Stimulated activated CD8-positive, alpha-beta memory T cell treated with anti-CD3 and anti-CD28 coated beads, Interleukin-7, amount 100 ng/mL, for 4 hours (primary cell): ENCODE data around the gene FNDC3B.
"Not testable (repeated sequence)": the region's sequence is repeated elsewhere in the genome, so short reads cannot be mapped to it uniquely, and the experiment has no call there.

Experiments used
- DNase-seq, 2 donors: peaks; one replicate each; pipeline ENCODE4 v3.0.0-alpha.2; 2020; ENCODE audit warnings: low read depth in 2 of 2

FNDC3B gene

DNA sequence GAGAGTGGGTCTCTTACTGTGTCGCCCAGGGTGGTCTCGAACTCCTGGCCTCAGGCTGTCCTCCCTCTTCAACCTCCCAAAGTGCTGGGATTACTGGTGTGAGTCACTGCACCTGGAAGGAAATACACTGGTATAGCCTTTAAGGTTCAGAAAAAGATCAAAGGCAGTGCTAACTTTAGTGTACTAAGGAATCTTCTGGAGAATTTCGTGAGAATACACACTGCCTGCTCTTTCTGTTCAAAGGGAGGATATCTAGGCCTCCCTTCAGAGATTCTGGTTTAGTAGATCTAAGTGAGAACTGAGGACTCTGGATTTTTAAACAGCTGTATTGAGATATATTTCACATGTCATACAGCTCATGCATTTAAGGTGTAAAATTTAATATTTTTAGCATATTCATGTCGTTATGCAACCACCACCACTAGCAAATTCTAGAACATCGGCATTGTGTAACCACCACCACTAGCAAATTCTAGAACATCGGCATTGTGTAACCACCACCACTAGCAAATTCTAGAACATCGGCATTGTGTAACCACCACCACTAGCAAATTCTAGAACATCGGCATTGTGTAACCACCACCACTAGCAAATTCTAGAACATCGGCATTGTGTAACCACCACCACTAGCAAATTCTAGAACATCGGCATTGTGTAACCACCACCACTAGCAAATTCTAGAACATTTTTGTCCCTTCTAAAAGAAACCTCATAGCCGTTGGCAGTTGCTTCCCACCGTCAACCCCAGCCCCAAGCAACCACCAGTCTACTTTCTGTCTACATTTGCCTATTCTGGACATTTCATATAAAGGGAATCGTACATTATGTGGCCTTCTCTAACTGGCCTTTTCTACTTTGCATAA is 54.4 kb downstream of the FNDC3B start:
- DNase-seq = not testable (repeated sequence)

DNA sequence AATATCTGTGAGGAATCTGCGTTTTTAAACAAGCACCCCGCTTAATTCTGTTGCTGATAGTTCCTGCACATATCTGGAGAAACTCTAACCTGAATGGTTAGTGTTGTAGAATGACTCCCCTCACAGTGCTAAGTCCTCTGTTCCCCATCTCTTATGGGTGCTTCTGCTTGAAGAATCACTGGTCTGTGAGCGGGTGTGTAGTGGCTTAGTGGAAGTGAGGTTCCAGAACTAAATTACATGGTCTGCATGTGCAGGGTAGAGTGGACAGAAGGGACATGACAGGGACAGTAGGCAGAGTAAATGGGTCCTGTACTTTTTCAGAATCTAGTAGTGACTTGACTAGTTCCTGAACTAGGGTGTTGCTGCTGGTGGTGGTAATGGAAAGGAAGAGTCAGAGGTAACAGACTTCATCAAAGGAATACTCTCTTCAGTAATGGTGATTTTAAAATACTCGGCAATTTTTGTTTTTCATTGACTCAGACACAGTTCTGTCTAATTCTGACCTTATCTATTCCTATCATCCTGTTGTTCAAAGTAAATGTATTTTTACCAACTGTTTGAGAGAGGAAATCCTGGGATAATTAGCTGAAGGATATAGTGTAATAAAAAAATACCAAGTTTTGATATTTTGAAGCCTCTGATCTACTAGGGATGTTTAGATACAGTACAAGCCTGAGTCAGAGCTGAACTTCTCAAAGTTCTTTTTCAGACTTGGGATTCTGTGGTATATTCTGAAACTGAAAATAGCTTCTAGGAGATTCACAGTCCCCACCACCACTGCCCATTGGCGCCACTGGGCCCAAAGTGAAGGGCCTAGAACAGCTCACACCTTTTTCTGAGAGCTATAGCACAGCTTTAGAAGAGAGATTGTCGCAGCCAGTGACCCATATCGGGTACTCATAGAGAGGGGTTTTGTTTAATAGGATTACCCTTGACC is 55.5 kb downstream of the FNDC3B start:
- no peak for DNase-seq

DNA sequence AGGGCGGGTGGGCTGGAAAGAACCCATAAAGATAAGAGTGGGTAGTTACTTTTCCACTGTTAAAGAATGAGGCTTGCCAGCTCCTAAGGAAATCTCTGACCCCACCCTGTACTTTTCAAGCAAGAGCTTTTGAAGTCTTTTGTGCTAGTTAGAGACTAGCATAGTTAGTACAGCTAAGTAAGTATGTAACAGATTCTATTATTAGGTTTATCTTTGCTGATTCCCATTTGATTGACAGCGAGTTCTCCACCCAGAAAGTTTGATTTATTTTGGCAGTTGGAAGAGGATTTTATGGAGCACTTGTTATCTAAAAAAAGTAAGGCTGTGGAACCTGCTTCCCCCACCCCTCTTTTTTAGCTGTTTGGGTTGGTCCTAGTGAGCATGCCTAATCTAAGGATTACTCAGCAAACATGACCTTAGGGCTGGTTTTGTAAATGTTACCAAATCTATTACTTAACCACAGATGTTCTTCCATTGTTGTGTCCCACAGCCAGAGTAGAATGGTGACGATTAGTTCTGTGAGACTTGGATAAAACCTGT is 57.6 kb downstream of the FNDC3B start:
- no peak for DNase-seq

DNA sequence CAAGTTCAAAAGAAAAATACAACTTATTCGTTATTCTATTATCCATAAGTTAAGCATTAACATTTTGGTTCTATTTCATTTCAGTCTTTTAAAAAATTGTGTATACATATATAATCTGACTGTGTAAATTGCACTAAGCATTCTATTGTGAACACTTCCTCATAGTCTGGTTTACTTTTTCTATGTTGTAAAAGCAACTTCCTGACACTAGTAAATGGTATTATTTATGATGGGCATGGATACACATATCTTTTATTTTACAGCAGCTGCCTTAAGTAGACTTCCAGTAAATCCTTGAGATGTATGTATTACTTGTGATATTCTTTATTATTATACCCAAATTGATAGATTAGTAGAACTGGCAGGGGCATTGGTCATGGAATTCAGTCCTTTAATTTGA is 58.2 kb downstream of the FNDC3B start:
- DNase-seq = no peak

DNA sequence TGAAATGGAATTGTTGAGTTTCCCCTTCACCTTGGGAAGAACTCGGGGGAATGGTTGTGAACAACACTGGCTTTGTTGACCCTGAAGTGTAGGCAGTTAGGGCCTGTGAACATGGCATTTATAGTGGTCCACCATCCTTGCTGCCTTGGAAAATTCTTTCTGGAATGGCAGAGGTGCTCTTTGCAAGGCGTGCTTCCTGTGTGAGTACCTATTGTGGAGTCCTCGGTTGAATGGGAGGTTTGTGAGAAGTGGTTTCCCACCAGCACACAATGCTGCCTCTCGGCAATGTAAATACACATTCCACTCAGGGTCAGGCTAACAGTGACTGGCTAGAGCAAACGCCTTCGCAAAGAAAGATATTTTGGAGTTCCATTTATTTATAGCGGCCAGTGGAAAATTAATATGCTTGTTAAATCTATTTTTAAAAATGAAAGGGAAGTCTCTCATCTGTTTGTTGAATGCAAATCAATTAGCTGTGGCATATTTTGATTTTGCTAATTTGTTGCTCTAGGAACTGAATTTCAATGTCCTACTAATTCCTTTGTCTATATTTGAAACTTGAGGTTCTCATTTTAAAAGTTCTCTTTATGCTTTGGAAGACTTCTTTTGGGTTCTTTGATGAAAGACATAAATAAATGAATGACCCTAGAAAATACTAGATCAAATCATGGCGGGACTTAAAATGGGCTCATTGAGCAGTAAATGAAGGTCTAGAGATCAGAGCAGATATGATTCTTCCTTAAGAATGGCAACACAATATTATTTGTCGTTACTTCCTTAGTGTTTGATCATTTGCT is 59.5 kb downstream of the FNDC3B start:
- no peak for DNase-seq

DNA sequence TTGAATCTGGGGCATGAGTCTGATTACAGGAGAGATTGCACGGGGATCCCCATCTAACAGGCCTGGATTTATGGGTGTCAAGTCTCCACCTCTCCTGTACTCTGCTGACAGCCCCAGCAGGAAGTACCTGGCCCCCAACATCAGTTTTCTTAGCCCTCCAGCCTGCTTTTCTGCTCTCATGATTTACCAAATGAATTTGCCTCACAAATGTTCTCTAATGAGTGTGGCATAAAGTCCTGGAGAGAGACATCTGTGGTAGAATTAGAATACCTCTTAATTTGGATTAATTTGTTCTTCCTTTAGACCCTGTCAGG is 60.1 kb downstream of the FNDC3B start:
- no peak for DNase-seq

DNA sequence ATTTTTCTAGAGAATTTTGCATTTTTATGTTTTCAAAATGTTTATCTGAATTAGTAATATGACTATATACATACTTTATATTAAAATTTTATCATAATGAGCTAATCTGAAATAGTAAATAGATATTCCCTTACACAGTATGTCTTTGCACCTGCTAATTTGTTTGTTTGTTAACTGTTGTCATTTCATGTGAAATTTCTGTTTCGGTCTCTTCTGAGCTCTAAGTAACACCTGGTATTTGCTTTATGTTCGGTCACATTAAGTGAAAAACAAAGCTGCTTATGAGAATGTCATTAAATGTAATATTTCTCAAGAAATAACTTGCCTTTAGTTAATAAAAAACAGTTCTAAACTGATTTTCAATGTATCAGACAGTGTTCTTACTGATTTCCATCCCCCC is 61.1 kb downstream of the FNDC3B start:
- no peak for DNase-seq

DNA sequence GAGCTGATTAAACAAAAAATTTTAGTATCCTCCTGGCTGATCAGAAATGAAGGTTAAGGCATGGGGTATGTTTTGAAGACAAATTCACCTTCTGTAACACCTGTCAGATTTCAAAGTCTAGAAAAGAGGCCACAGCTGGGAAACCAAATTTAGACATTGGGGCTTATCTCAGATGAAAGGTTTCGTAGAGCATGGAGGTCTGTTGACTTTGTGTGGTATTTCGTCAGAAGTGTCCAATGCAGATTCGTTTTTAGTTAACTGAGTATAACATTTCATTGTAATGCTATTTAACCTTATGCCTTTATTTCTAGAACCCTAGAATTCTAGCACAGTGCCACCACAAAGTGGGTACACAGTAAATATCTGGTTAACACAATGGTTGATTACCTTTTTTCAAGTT is 61.7 kb downstream of the FNDC3B start:
- DNase-seq = no peak

DNA sequence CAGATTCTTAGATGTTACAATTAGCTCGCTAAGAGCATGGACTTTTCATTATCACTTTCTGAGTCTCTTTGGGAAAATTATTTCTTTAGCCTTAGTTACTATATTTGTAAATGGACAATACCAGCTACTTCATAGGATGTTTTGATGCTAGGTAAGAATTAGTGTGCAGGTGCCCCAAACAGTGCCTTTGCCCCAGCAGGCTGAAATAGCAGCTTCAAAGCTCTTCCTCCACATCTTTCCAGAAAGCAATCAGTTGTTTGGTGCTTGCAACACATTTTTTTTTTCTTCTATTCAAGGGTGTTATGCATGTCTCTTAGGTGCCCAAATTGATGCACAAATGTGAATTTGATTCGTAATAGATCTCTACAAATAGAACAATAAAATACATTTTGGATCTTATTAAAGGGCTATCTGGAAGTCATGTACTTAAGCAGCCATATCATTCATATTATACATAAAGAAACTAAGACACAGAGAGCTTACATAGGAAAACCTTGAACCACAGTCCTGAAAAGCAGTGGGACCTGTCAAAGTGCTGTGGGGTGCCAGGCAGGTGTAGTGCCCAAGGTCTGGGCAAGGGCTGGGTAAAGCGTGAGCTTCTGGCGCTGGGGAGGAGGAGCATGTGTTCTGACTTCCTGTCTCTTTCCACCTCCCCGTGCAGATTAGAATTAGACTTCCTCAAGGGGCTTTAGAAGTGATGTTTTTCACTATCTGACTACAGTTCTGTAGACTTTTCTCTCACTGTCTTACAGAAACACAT is 62.9 kb downstream of the FNDC3B start:
- DNase-seq = peak; percentile 22 to 29

DNA sequence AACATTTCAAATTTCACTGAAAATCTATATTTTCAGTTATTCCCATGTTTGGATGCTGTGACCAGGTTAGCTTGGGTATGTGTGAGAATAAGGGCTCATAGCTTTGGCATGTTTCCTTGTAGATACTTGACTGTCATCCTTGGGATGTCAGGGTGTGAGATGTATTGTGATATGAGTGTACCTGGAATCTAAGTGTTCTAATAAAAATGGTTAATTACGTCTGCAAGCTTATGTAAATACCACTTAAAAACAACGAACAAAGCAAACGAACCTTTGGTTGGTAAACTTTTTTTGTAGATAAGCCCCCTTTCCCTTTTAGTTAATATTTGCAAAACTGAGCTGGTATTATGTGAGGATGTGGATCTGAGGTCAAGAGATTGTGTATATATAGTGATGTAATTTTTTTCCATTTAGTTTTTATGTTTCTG is 63.5 kb downstream of the FNDC3B start:
- DNase-seq = no peak

DNA sequence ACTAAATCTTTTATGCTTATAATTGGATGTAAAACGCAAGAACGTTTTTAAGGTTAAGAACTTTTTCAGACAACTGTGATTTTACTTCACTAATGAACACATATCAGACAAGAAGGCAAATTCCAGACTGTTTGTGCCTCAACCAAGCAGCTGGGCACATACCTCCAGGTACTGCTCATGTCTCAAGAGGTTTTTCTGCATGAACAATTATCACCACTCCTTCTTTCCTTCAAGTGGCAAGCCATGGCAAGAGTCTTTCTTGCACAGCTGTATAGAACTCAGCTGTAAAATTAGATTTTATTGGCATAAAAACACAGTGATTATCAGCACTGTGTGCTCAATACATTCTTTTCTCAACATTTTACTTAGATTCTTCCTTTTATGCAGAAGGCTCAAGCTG is 64.3 kb downstream of the FNDC3B start:
- DNase-seq = no peak

DNA sequence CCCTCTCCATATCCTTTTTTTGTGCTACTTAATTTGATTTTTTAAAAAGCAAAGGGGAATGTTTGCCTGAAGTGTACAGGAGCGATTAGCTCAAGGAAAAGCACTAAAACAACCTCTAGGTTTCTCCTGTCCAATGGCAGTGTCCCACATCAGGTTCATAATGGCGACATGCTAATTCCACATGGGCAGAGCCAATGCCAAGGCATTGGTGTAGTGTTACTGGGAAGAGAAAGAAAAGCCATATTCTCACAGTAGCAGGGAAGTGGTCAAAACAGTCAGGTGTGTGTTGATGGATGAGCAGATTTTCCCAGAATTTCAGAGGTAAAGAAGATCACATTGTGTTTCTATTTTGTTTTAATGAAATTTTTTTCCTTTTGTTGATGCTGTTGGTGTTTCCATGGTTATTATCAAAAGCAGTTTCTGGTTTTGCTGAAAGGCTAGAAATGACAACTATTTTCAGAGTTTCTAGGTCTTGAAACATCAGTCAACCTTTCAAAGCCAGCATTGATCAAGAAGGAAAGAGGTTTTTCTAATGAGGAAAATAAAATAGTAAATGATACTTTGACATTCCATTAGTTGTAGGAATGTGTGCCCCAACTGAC is 65.2 kb downstream of the FNDC3B start:
- no peak for DNase-seq

DNA sequence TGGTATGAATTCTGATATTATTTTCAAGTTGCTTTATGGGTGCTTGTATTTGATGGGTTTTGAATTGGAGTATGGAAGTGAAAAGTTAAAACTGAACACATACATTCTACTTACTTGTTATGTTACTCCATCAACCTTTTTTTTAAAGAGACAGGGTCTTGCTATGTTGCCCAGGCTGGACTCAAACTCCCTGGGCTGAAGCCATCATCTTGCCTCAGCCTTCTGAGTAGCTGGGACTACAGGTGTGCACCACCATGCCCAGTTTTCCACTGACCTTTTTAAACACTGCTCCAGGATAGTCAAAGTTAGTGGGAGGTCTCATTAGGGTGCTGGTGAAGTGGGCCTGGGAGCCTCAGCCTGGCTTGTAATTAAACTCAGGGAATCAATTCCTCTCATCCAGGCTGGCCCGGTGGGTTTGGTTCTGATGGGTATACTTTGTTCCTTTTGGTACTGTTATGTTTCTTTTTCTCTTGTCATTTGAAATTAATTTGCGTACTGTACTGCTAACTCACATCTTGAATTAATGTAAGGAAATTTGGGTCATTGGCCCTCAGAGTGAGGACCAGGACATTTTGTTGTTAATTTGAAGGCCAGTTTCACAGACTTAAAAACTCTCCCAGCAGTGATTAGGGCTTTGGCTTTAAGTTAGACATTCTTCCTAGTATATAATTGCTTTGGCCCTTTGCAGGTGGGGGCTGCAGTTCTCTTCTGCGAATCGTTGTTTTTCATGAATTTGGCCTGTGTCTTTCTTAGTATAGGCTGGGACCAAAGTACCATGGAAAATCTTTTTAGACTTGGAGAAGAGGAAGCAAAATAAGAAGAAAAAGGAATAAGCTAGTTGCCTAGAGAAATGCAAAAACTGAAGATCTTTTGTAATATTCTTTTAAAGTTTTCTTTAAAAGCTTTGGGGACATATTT is 66.9 kb downstream of the FNDC3B start:
- DNase-seq = no peak

DNA sequence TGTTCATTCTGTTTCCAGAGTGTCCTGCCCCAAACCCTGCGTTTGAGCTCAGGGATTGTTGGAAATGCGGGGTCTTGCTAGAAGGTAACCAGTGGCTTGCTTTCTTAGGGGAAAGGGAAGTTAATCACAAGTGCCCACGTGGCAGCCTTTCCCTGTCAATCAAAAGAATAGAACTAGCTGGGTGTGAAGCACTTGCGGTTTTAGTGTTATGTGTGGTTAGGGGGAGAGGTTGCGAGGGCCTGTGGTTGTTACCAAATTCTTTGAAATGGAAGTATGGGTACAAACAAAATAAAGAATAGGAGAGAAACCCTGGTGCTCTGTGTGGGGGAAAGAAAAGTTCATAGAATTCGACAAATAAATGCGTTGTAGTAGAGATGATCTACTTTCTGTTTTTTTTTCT is 67.6 kb downstream of the FNDC3B start:
- peak; percentile 61 to 69 for DNase-seq

DNA sequence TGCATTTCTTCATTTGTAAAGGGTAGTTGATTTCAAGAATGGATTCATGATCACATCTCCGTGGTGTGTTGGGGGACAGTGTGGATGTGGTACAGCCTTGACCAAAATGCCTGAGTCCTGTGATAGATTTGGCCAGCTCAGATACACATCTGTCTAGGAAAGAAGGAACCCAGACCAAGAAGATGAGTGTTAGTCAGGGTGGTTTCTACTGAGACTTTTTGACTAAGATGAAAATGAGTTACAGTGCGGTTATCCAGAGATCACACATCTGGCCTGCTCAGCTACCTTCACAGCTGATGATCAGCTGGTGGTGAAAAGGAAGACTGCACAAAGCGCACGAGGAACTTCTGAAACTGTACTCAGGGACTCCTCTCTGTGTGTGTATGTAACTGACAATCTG is 68.0 kb downstream of the FNDC3B start:
- DNase-seq = peak; percentile 28 to 31

DNA sequence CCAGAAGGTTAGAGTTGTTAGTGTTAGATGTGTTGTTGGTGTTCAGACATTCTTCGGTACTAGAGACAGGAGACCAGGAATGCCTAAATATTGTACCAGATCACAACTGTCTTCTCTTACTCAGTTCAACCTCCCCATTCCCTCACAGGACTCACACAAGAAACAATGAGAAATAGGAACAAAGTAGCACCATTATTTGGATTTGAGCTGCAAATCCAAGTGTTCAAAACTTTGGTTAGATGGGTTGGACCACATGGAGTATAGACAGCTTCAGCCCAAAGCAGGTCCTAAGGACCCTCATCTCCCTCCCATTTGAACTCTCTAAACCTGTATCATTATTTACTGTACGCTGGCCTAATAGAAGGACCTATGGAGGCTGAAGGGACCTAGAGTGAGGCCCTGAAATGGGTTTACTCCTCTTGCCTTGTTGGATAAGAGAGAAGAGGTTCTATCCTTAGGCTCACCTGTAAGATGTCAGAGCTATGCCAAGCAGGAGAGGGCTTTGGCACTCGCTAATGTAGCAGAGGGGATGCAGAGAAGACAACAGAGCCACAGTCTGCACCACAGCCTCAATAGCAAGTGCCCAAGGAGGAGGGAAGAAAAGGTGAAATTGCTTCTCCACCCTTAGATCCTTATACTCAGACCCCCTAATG is 70.9 kb downstream of the FNDC3B start:
- DNase-seq = no peak

DNA sequence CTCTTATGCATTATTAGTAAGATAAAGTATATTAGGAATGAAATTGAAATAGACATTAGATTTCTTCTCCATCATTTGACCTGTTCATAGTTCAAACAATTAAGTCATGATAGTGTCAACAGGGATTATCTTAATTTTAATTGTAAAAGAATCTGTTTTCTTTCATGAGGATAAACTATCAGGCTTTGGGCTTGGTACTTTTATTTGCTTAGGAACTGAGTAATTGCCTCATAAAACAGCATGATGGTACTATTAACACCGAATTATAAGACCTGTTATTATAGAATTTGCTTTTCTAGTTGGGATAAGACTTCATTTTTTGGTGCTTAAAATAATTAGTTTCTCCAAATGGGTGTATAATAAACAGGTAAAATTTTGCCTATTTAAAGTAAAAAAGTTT is 71.8 kb downstream of the FNDC3B start:
- no peak for DNase-seq

DNA sequence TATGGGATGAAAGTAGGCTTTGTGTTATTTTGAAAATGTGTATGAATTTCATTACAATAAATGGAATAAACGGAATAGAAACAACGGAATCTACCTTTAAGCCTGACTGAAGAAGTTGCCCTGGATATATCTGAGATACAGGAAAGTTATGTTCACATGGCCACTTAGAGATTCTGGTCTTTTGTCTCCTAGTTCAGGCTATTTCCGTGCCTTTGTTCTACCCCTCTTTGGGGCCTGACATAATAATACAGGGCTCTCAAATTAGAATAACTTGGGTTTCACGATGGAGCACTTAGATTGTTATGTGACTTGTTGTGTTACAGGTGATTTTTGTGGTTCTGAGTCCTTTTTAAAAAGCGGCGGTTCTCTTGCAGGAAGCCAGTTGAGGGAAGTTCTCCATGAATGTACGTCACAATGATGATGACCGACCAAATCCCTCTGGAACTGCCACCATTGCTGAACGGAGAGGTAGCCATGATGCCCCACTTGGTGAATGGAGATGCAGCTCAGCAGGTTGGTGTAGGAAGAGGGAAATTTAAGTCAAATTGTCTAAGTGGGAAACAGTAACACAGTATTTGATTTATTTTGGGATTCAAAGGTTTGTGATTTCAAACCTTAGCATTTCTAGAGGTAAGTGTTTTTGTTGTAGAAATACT is 72.8 kb downstream of the FNDC3B start:
- no peak for DNase-seq

DNA sequence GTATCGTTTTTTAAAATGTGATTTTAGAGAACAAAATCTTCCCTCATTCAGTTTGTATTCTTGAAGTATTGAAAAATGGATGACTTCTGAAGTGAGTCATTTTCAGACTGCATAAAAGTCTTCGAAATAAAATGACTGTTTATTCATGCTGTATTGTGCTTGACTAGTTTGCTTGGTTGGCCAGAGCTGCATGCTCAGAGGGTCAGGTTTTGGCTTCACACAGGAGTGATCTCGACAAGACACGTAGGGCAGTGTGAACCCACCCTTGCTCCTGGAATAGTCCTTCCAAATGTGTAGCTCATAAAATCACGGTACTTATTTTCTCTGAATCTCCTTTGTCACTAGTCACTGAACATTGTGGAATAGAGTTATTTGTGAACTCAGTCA is 73.3 kb downstream of the FNDC3B start:
- DNase-seq = no peak
